ENCODE measurements around the gene CASTOR1.

CASTOR1 gene

DNA sequence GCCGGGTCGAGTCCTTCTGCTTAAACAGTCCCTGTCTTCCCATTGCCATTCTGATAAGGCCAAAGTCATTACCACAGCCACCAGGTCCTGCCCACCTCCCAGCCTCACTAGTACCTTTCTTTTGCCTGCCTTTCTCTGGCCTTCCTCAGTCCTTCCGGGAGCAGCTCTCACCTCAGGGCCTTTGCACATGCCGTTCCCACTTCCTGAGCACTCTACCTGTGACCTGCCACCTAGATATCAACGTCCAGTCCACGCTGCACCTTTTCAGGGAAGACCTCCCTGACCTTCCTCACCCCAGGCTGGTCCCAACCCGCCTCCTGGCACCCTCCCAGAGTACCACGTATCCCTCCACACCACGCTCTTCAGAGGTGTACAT lies 14.9 kb downstream of the CASTOR1 start:
- Histone ChIP-seq H3K4me2 (ENCODE audit: low read length) (no peak overlapping the region), H3F3A (ENCODE audit: control insufficient read depth, insufficient read depth) (no peaks in the 10 kb centered on the region), H3K4me1 (ENCODE audit: control insufficient read depth, low read length) (no peaks in the 10 kb centered on the region), H3K4me3 (ENCODE audit: low read length) (no peak overlapping the region), H3K9me2 (replicated peaks; ENCODE audit: control insufficient read depth, low read length) (no peaks in the 10 kb centered on the region), H3K27ac (ENCODE audit: low read depth, low read length) (no peak overlapping the region), H3K27me3 (ENCODE audit: control insufficient read depth, low read length) (peaks cover 17% of the 10 kb centered on the region), H3K36me3 (ENCODE audit: control insufficient read depth, low read length) (no peaks in the 10 kb centered on the region), H3K9me3 (ENCODE audit: control insufficient read depth, insufficient read depth, low read length) (no peaks in the 10 kb centered on the region), H4K20me1 (ENCODE audit: control insufficient read depth, insufficient read depth, low read depth, low read length) (no peaks in the 10 kb centered on the region), H3K79me2 (ENCODE audit: control insufficient read depth, low read length) (no peaks in the 10 kb centered on the region)
- no peak for TF ChIP-seq EZH2phosphoT487 (IDR thresholded peaks at IDR 0.05; ENCODE audit: borderline replicate concordance, low read length)
- TF ChIP-seq, protein P1, sequence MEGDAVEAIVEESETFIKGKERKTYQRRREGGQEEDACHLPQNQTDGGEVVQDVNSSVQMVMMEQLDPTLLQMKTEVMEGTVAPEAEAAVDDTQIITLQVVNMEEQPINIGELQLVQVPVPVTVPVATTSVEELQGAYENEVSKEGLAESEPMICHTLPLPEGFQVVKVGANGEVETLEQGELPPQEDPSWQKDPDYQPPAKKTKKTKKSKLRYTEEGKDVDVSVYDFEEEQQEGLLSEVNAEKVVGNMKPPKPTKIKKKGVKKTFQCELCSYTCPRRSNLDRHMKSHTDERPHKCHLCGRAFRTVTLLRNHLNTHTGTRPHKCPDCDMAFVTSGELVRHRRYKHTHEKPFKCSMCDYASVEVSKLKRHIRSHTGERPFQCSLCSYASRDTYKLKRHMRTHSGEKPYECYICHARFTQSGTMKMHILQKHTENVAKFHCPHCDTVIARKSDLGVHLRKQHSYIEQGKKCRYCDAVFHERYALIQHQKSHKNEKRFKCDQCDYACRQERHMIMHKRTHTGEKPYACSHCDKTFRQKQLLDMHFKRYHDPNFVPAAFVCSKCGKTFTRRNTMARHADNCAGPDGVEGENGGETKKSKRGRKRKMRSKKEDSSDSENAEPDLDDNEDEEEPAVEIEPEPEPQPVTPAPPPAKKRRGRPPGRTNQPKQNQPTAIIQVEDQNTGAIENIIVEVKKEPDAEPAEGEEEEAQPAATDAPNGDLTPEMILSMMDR (IDR thresholded peaks at IDR 0.05; ENCODE audit: low read depth, low read length, poor library complexity, severe bottlenecking) = no peak

DNA sequence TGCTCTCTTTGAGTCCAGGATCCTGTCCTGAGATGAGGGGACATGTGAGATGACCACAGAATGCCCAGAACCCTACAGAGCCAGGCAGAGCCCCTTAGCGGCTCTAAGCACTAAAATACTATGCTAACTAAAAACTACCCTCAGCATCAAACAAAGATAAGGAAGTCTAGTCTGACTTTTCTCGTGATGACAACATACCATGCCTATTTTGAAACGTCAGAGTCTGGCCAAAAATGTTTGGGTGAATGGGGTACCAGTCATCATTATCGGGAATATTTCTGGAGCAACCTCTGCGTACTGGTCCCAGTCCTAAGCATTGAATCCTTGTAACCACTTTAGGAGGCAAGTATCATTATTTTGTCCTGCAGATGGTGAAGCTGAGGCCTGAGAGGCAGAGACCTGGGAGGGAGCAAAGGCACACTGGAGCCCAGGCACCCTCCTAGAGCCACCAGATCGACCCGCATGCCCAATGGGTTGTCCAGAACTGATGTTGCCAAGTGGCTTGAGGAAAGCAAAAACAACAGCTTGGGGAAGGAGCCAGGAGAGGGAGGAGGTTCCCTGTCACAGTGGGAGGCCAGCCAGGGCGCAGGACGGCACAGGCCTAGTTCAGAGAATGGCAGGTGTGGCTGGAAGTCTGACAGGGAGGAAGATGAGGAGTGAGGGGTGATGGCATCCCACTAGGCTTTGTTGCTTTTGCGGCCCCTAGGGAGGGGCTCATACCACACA lies 15.4 kb downstream of the CASTOR1 start:
- H3F3A ChIP-seq (ENCODE audit: control insufficient read depth, insufficient read depth) = no peaks in the 10 kb centered on the region
- H3K9me3 ChIP-seq (ENCODE audit: control insufficient read depth, insufficient read depth, low read length) = no peaks in the 10 kb centered on the region
- H3K9me2 ChIP-seq (replicated peaks; ENCODE audit: control insufficient read depth, low read length) = no peaks in the 10 kb centered on the region
- no peaks in the 10 kb centered on the region for H3K4me1 ChIP-seq (ENCODE audit: control insufficient read depth, low read length)
- H3K79me2 ChIP-seq (ENCODE audit: control insufficient read depth, low read length) = no peaks in the 10 kb centered on the region
- H3K4me2 ChIP-seq (ENCODE audit: low read length) = no peak overlapping the region
- TF ChIP-seq, protein P1 (IDR thresholded peaks at IDR 0.05; ENCODE audit: low read depth, low read length, poor library complexity, severe bottlenecking) = no peak
- no peak for TF ChIP-seq EZH2phosphoT487 (IDR thresholded peaks at IDR 0.05; ENCODE audit: borderline replicate concordance, low read length)
- no peak overlapping the region for H3K27ac ChIP-seq (ENCODE audit: low read depth, low read length)
- peaks cover 17% of the 10 kb centered on the region for H3K27me3 ChIP-seq (ENCODE audit: control insufficient read depth, low read length)
- H3K4me3 ChIP-seq (ENCODE audit: low read length) = no peak overlapping the region
- no peaks in the 10 kb centered on the region for H4K20me1 ChIP-seq (ENCODE audit: control insufficient read depth, insufficient read depth, low read depth, low read length)
- H3K36me3 ChIP-seq (ENCODE audit: control insufficient read depth, low read length) = no peaks in the 10 kb centered on the region

DNA sequence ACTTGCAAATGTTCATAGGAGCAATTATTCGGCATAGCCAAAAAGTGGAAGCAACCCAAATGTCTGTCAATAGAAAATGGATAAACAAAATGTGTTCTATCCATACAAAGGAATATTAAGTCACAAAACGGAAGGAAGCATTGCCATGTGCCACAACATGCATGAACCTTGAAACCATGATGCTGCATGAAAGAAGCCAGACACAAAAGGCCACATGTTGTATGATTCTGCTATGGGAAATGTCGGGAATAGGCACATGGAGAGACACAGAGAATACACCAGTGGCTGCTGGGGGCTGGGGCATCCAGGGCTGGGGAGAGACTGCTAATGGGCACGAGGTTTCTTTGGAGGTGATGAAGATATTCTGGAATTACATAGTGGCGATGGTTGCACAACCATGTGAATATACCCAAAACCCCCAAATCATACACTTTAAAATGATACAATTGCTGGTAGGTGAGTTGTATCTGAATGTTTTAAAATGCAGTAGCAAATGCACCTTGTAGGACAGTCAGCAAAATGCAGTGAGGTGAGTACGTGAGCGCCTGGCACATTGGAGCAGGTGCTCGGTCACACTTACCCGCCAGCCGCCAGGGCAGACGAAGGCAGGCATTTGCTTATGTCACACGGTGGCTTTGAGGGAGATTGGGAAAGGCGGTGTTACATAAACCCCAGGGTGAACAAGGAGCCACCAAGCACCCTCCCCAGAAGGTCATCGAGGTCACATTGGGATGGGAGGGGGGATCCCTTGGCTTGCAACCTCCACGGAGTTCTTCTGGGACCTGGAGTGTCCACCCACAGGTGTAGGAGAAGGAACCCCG lies 16.3 kb downstream of the CASTOR1 start:
- no peak overlapping the region for H3K4me2 ChIP-seq (ENCODE audit: low read length)
- TF ChIP-seq EZH2phosphoT487 (IDR thresholded peaks at IDR 0.05; ENCODE audit: borderline replicate concordance, low read length) = no peak
- TF ChIP-seq, protein P1 (IDR thresholded peaks at IDR 0.05; ENCODE audit: low read depth, low read length, poor library complexity, severe bottlenecking) = no peak
- H3K27me3 ChIP-seq (ENCODE audit: control insufficient read depth, low read length) = peaks cover 17% of the 10 kb centered on the region
- H3K27ac ChIP-seq (ENCODE audit: low read depth, low read length) = no peak overlapping the region
- no peaks in the 10 kb centered on the region for H3K4me1 ChIP-seq (ENCODE audit: control insufficient read depth, low read length)
- no peaks in the 10 kb centered on the region for H3K36me3 ChIP-seq (ENCODE audit: control insufficient read depth, low read length)
- no peaks in the 10 kb centered on the region for H3K9me3 ChIP-seq (ENCODE audit: control insufficient read depth, insufficient read depth, low read length)
- no peaks in the 10 kb centered on the region for H3K79me2 ChIP-seq (ENCODE audit: control insufficient read depth, low read length)
- no peaks in the 10 kb centered on the region for H4K20me1 ChIP-seq (ENCODE audit: control insufficient read depth, insufficient read depth, low read depth, low read length)
- H3K9me2 ChIP-seq (replicated peaks; ENCODE audit: control insufficient read depth, low read length) = no peaks in the 10 kb centered on the region
- H3F3A ChIP-seq (ENCODE audit: control insufficient read depth, insufficient read depth) = no peaks in the 10 kb centered on the region
- no peak overlapping the region for H3K4me3 ChIP-seq (ENCODE audit: low read length)
